HG02970 (cell line): ENCODE data around the gene PAX6.

Experiments
- ATAC-seq: cut with Tn5 transposase; IDR thresholded peaks from one replicate; pipeline ENCODE4 v1.9.1; 2021; ENCODE audit warnings: mild to moderate bottlenecking, moderate library complexity, moderate number of reproducible peaks; ENCODE audit not compliant: unreplicated experiment, low FRiP score

Gene PAX6

GRCh38 chr11:31822927-31823643, 12.0 kb upstream of the PAX6 start:
- ATAC-seq = no peak

GRCh38 chr11:31822175-31822926, 11.2 kb upstream of the PAX6 start:
- ATAC-seq = no peak

GRCh38 chr11:31821766-31822165, 10.6 kb upstream of the PAX6 start:
- ATAC-seq = no peak

- no peak for ATAC-seq
These were observed 10.2 kb upstream of the PAX6 start for GRCh38 chr11:31821235-31821764.

GRCh38 chr11:31820438-31820818, 9.3 kb upstream of the PAX6 start:
- no peak for ATAC-seq

- ATAC-seq = no peak
These were observed 8.7 kb upstream of the PAX6 start for GRCh38 chr11:31819621-31820437.

- ATAC-seq = no peak
These were observed 7.8 kb upstream of the PAX6 start for GRCh38 chr11:31818874-31819331.

GRCh38 chr11:31818425-31818755, 7.3 kb upstream of the PAX6 start:
- no peak for ATAC-seq

- no peak for ATAC-seq
These were observed 6.7 kb upstream of the PAX6 start for GRCh38 chr11:31817621-31818424.

GRCh38 chr11:31817054-31817620, 6.0 kb upstream of the PAX6 start:
- ATAC-seq = no peak

- no peak for ATAC-seq
These were observed 5.4 kb upstream of the PAX6 start for GRCh38 chr11:31816468-31817053.

- ATAC-seq = no peak
These were observed 4.8 kb upstream of the PAX6 start for GRCh38 chr11:31815711-31816467.

- ATAC-seq = no peak
These were observed 3.2 kb upstream of the PAX6 start for GRCh38 chr11:31814176-31814868.

GRCh38 chr11:31813391-31814175, 2.5 kb upstream of the PAX6 start:
- ATAC-seq = no peak

GRCh38 chr11:31812383-31813381, 1.6 kb upstream of the PAX6 start:
- ATAC-seq = no peak
